GM10248 (cell line): ENCODE data around the gene PBX2.
"Not testable (repeated sequence)": the region's sequence is repeated elsewhere in the genome, so short reads cannot be mapped to it uniquely, and the experiment has no call there.

Experiments
- CTCF ChIA-PET: fragments of 300-600 bp; sonication (Branson Sonifier 250); formaldehyde crosslinking; extraction: SDS; loops from one replicate; lab custom pipeline; 2021; ENCODE audit warnings: antibody characterized with exemption; lab: Yijun Ruan, JAX
- POLR2A ChIA-PET: fragments of 350-650 bp; sonication (Branson Sonifier 250); formaldehyde crosslinking; extraction: SDS; loops from one replicate; lab custom pipeline; 2020; ENCODE audit warnings: antibody characterized with exemption; lab: Yijun Ruan, JAX
- DNase-seq: peaks from one replicate; pipeline ENCODE4 v3.0.0; 2012; ENCODE audit errors: extremely low spot score
- CTCF ChIP-seq: IDR thresholded peaks from 2 replicates; pipeline ENCODE4 v1.5.1; 2012; ENCODE audit warnings: mild to moderate bottlenecking, low read depth; ENCODE audit errors: extremely low read depth, missing control alignments, control extremely low read depth

Gene PBX2

GRCh38 chr6:32147401-32148132 is 42.4 kb downstream of the PBX2 start:
- ChIA-PET POLR2A (no interaction called here), CTCF (interaction anchor here (1.0 to 2.4 kb wide), 2 partner anchors 29 to 108 kb away, joined by 3 to 9 read pairs; no protein-coding TSS in a partner anchor)
- DNase-seq, result no peak
- no peak for TF ChIP-seq CTCF

GRCh38 chr6:32146687-32147086 is 43.3 kb downstream of the PBX2 start:
- TF ChIP-seq CTCF, result no peak
- ChIA-PET CTCF (interaction anchor here (1.3 kb wide), 1 partner anchor 28 kb away, joined by 4 read pairs; no protein-coding TSS in a partner anchor), POLR2A (no interaction called here)
- DNase-seq, result no peak

GRCh38 chr6:32146287-32146686 is 43.7 kb downstream of the PBX2 start:
- no peak for TF ChIP-seq CTCF
- POLR2A ChIA-PET, result no interaction called here
- CTCF ChIA-PET, result interaction anchor here (1.3 kb wide), 1 partner anchor 27 kb away, joined by 4 read pairs; no protein-coding TSS in a partner anchor
- no peak for DNase-seq

GRCh38 chr6:32144238-32144637 is 45.8 kb downstream of the PBX2 start:
- CTCF ChIA-PET, result interaction anchor here (0.8 to 0.9 kb wide), 2 partner anchors 8 to 26 kb away, joined by 3 read pairs; no protein-coding TSS in a partner anchor
- POLR2A ChIA-PET, DNase-seq: not testable (repeated sequence)

- TF ChIP-seq CTCF, result no peak
- DNase-seq, result no peak
- CTCF ChIA-PET, result interaction anchor here (0.8 kb wide), 2 partner anchors 12 to 23 kb away, joined by 3 read pairs; no protein-coding TSS in a partner anchor
- POLR2A ChIA-PET, result no interaction called here
Measured at GRCh38 chr6:32140420-32141046, 49.5 kb downstream of the PBX2 start.

GRCh38 chr6:32139590-32139989 is 50.4 kb downstream of the PBX2 start:
- DNase-seq, result no peak
- CTCF ChIA-PET, result interaction anchor here (1.7 kb wide), 1 partner anchor 21 kb away, joined by 5 read pairs; no protein-coding TSS in a partner anchor
- no peak for TF ChIP-seq CTCF
- POLR2A ChIA-PET, result interaction anchor here (0.7 kb wide), 1 partner anchor 11 kb away, joined by 8 read pairs; the partner anchor contains the start of gene ATF6B
